GM18520 (cell line): Measurements from ENCODE around the gene SBK1.

Experiments used
- ATAC-seq: cut with Tn5 transposase; IDR thresholded peaks from one replicate; pipeline ENCODE4 v1.9.1; 2021; ENCODE audit not compliant: unreplicated experiment

SBK1 gene

GRCh38 chr16:28280881-28281836 is 11.2 kb upstream of the SBK1 start:
- ATAC-seq, result no peak

GRCh38 chr16:28282045-28282444 is 10.3 kb upstream of the SBK1 start:
- ATAC-seq, result no peak

GRCh38 chr16:28283173-28283572 is 9.2 kb upstream of the SBK1 start:
- ATAC-seq, result no peak

GRCh38 chr16:28283798-28284577 is 8.3 kb upstream of the SBK1 start:
- no peak for ATAC-seq

- no peak for ATAC-seq
These were observed 6.7 kb upstream of the SBK1 start for GRCh38 chr16:28285649-28286048.

GRCh38 chr16:28288114-28288513 is 4.2 kb upstream of the SBK1 start:
- no peak for ATAC-seq

GRCh38 chr16:28289048-28289447 is 3.3 kb upstream of the SBK1 start:
- no peak for ATAC-seq

GRCh38 chr16:28289939-28290858 is 2.1 kb upstream of the SBK1 start:
- ATAC-seq, result no peak

- no peak for ATAC-seq
These were observed 1.5 kb upstream of the SBK1 start for GRCh38 chr16:28290859-28291254.

- ATAC-seq, result no peak
These were observed 641 bp downstream of the SBK1 start for GRCh38 chr16:28292731-28293600.

- no peak for ATAC-seq
These were observed 1.3 kb downstream of the SBK1 start for GRCh38 chr16:28293601-28293960.

- no peak for ATAC-seq
These were observed 1.9 kb downstream of the SBK1 start for GRCh38 chr16:28294201-28294600.

- ATAC-seq, result no peak
These were observed 3.0 kb downstream of the SBK1 start for GRCh38 chr16:28295276-28295675.

GRCh38 chr16:28297308-28297707 is 5.0 kb downstream of the SBK1 start:
- ATAC-seq, result no peak

GRCh38 chr16:28297784-28298510 is 5.6 kb downstream of the SBK1 start:
- ATAC-seq, result no peak

GRCh38 chr16:28298511-28298878 is 6.2 kb downstream of the SBK1 start:
- no peak for ATAC-seq

GRCh38 chr16:28300327-28300726 is 8.0 kb downstream of the SBK1 start:
- no peak for ATAC-seq

- ATAC-seq, result no peak
These were observed 8.8 kb downstream of the SBK1 start for GRCh38 chr16:28301154-28301553.

- ATAC-seq, result no peak
These were observed 9.3 kb downstream of the SBK1 start for GRCh38 chr16:28301620-28302019.
